Aorta (tissue), 5 donors: ENCODE measurements around the gene RBM38. TPM values are rescaled to one million over a fixed set of nuclear protein-coding genes. Genes with fewer than 3 reads are reported as not detected.

Source experiments
- ATAC-seq: fragments of 200-7000 bp; cut with Tn5 transposase; one replicate; pipeline ENCODE4 v1.9.1; 2022; ENCODE audit warnings: moderate library complexity; ENCODE audit not compliant: low FRiP score
- DNase-seq, 2 donors: peaks; one replicate each; pipeline ENCODE4 v3.0.0-alpha.2; 2020
- H3K27ac ChIP-seq, 2 donors: one replicate each; pipeline ENCODE4 v1.5.1; 2013; ENCODE audit warnings: low read length in 2 of 2, mild to moderate bottlenecking in 2 of 2, moderate library complexity in 2 of 2, control low read depth in 1 of 2, inconsistent platforms in 1 of 2, low read depth in 1 of 2
- H3K27me3 ChIP-seq, 2 donors: one replicate each; pipeline ENCODE4 v1.6.1; 2013; ENCODE audit warnings: control low read depth in 1 of 2, low read length in 1 of 2, mild to moderate bottlenecking in 1 of 2, moderate library complexity in 1 of 2; ENCODE audit not compliant: insufficient read depth in 2 of 2, control insufficient read depth in 1 of 2
- H3K36me3 ChIP-seq, 2 donors: one replicate each; pipeline ENCODE4 v1.6.1; 2013; ENCODE audit warnings: control low read depth in 1 of 2, low read length in 1 of 2, mild to moderate bottlenecking in 1 of 2; ENCODE audit not compliant: insufficient read depth in 2 of 2, control insufficient read depth in 1 of 2
- H3K4me1 ChIP-seq, 2 donors: one replicate each; pipeline ENCODE4 v1.6.1; 2013; ENCODE audit warnings: low read length in 2 of 2, control low read depth in 1 of 2, mild to moderate bottlenecking in 1 of 2, moderate library complexity in 1 of 2; ENCODE audit not compliant: insufficient read depth in 2 of 2, control insufficient read depth in 1 of 2
- H3K4me3 ChIP-seq, 2 donors: one replicate each; pipeline ENCODE4 v1.5.1; 2013; ENCODE audit warnings: low read length in 2 of 2, control low read depth in 1 of 2, mild to moderate bottlenecking in 1 of 2
- H3K9me3 ChIP-seq: one replicate; pipeline ENCODE4 v1.6.1; 2013; ENCODE audit warnings: mild to moderate bottlenecking, low read length; ENCODE audit not compliant: control insufficient read depth
- WGBS, 2 donors: extraction: QIAGEN DNeasy Blood & Tissue Kit; methylation state at CpG; one replicate each; pipeline ENCODE4 v1.1.7; 2013; 5-methylcytosine and 5-hydroxymethylcytosine counted together
- intact Hi-C, 2 donors: fragments of 100-400 bp; cut with DNase I; formaldehyde crosslinking; loops; one replicate each; pipeline versions ENCODE4 v1.14.2 to v1.15.0; 2022
- polyA plus RNA-seq, 2 donors: library from polyadenylated mRNA; stranded (reverse); fragments of 200-250 nt; gene quantifications; one replicate each; pipeline ENCODE4 v1.2.3, GENCODE V29; 2013
- total RNA-seq, 2 donors: library from RNA; stranded (reverse); fragmentation: NEBNext Ultra II Directional; extraction: Animal tissue kit (Norgen Biotek cat#: 25700); gene quantifications; one replicate each; pipeline ENCODE4 v1.2.1, GENCODE V29; 2021
- donor health status: healthy with polysubstance abuse.
- donor health status: Bipolar disorder and iron deficiency.
- donor health status: DM: no; HTN: no; CAD: no.
- donor health status: DM: no; HTN: no; CAD: no.
- donor health status: DM: yes; HTN: yes; CAD: no.

Gene RBM38
- total and polyA plus RNA-seq, 4 donors: 7.3 to 20.7 (median 17.0) TPM

GRCh38 chr20:57378107-57378506 is 13.1 kb upstream of the RBM38 start:
- WGBS, 2 donors: 85 to 87% methylated on average over 16 of the region's 16 CpGs
- intact Hi-C loops: no loop called here
- H3K27me3 ChIP-seq: no peaks in the 10 kb centered on the region
- no peak overlapping the region for H3K4me3 ChIP-seq
- H3K36me3 ChIP-seq: peaks cover 4 to 8% of the 10 kb centered on the region in 2 donors
- H3K9me3 ChIP-seq: no peaks in the 10 kb centered on the region
- H3K27ac ChIP-seq: no peak overlapping the region
- DNase-seq: no peak
- no peaks in the 10 kb centered on the region for H3K4me1 ChIP-seq
- ATAC-seq: no peak

- Histone ChIP-seq H3K4me3 (no peak overlapping the region), H3K27me3 (no peaks in the 10 kb centered on the region), H3K4me1 (no peaks in the 10 kb centered on the region), H3K36me3 (peaks cover 4 to 8% of the 10 kb centered on the region in 2 donors), H3K27ac (no peak overlapping the region), H3K9me3 (no peaks in the 10 kb centered on the region)
- ATAC-seq (no peak), DNase-seq (no peak)
- intact Hi-C loops: no loop called here
- WGBS, 2 donors: 88 to 89% methylated on average over 4 of the region's 4 CpGs
Observed at GRCh38 chr20:57378646-57379262, 12.4 kb upstream of the RBM38 start.

- Histone ChIP-seq H3K36me3 (peaks cover 4 to 7% of the 10 kb centered on the region in 2 donors), H3K4me1 (no peaks in the 10 kb centered on the region), H3K9me3 (no peaks in the 10 kb centered on the region), H3K27me3 (no peaks in the 10 kb centered on the region), H3K27ac (no peak overlapping the region), H3K4me3 (no peak overlapping the region)
- no peak for ATAC-seq
- intact Hi-C loops: no loop called here
- DNase-seq: no peak
- WGBS, 2 donors: 82 to 83% methylated on average over 5 of the region's 5 CpGs
Observed at GRCh38 chr20:57379263-57379647, 11.9 kb upstream of the RBM38 start.

GRCh38 chr20:57380081-57380750 is 11.0 kb upstream of the RBM38 start:
- no peak for ATAC-seq
- peaks cover 4% of the 10 kb centered on the region in 2 donors for H3K36me3 ChIP-seq
- 85 to 88% methylated on average over 10 of the region's 10 CpGs for WGBS, 2 donors

GRCh38 chr20:57381596-57382503 is 9.3 kb upstream of the RBM38 start:
- no peak overlapping the region for H3K27ac ChIP-seq
- ATAC-seq (peak; percentile 80), DNase-seq (peak; percentile 88 to 95)
- intact Hi-C loops: loop anchor here in 1 of 2 donors (2.0 to 10.0 kb wide), 2 partner anchors 115 to 213 kb away; no protein-coding TSS in a partner anchor
- no peak overlapping the region for H3K4me3 ChIP-seq
- H3K4me1 ChIP-seq: no peaks in the 10 kb centered on the region
- peaks cover 0 to 4% of the 10 kb centered on the region in 2 donors for H3K36me3 ChIP-seq
- no peaks in the 10 kb centered on the region for H3K9me3 ChIP-seq
- 42 to 43% methylated on average over 20 of the region's 20 CpGs for WGBS, 2 donors
- no peaks in the 10 kb centered on the region for H3K27me3 ChIP-seq

More at GRCh38 chr20:57380081-57380750, 11.0 kb upstream of the RBM38 start:
- Histone ChIP-seq H3K9me3 (no peaks in the 10 kb centered on the region), H3K4me1 (no peaks in the 10 kb centered on the region), H3K27me3 (no peaks in the 10 kb centered on the region), H3K4me3 (no peak overlapping the region), H3K27ac (no peak overlapping the region)
- intact Hi-C loops: loop anchor here in 1 of 2 donors (2.0 to 10.0 kb wide), 2 partner anchors 117 to 215 kb away; no protein-coding TSS in a partner anchor
- no peak for DNase-seq

- Histone ChIP-seq H3K4me1 (no peaks in the 10 kb centered on the region), H3K9me3 (no peaks in the 10 kb centered on the region), H3K36me3 (peaks cover 0 to 2% of the 10 kb centered on the region in 2 donors), H3K27me3 (no peaks in the 10 kb centered on the region), H3K27ac (no peak overlapping the region), H3K4me3 (no peak overlapping the region)
- ATAC-seq: no peak
- intact Hi-C loops: loop anchor here in 1 of 2 donors (10.0 kb wide), 1 partner anchor 212 kb away; no protein-coding TSS in a partner anchor
- WGBS, 2 donors: 90 to 93% methylated on average over 5 of the region's 5 CpGs
- no peak for DNase-seq
Observed at GRCh38 chr20:57382516-57382915, 8.7 kb upstream of the RBM38 start.

GRCh38 chr20:57383447-57384347 is 7.5 kb upstream of the RBM38 start:
- intact Hi-C loops: loop anchor here (2.0 to 10.0 kb wide), 2 partner anchors 111 to 211 kb away; no protein-coding TSS in a partner anchor
- ATAC-seq (no peak), DNase-seq (no peak)
- H3K27me3 ChIP-seq: no peaks in the 10 kb centered on the region
- H3K9me3 ChIP-seq: no peaks in the 10 kb centered on the region
- WGBS, 2 donors: 91% methylated on average over 20 of the region's 20 CpGs
- H3K36me3 ChIP-seq: no peaks in the 10 kb centered on the region
- no peak overlapping the region for H3K27ac ChIP-seq
- no peak overlapping the region for H3K4me3 ChIP-seq
- no peaks in the 10 kb centered on the region for H3K4me1 ChIP-seq

GRCh38 chr20:57384486-57384885 is 6.7 kb upstream of the RBM38 start:
- H3K27me3 ChIP-seq: no peaks in the 10 kb centered on the region
- WGBS, 2 donors: 93 to 97% methylated on average over 8 of the region's 8 CpGs
- no peak for DNase-seq
- no peak for ATAC-seq
- intact Hi-C loops: loop anchor here (2.0 to 10.0 kb wide), 2 partner anchors 110 to 210 kb away; no protein-coding TSS in a partner anchor
- no peak overlapping the region for H3K27ac ChIP-seq
- no peaks in the 10 kb centered on the region for H3K4me1 ChIP-seq
- no peaks in the 10 kb centered on the region for H3K36me3 ChIP-seq
- H3K4me3 ChIP-seq: no peak overlapping the region
- H3K9me3 ChIP-seq: no peaks in the 10 kb centered on the region
